Mesodermal cell (in vitro differentiated cells): Measurements from ENCODE around the gene TNPO2.

Experiments used
- H3K27ac ChIP-seq: 2 replicates; pipeline ENCODE4 v1.7.0; 2013; ENCODE audit warnings: mild to moderate bottlenecking, low read depth, low read length, moderate library complexity; ENCODE audit not compliant: severe bottlenecking
- H3K36me3 ChIP-seq: 2 replicates; pipeline ENCODE4 v1.7.1; 2013; ENCODE audit warnings: mild to moderate bottlenecking, low read length, moderate library complexity; ENCODE audit not compliant: control insufficient read depth, insufficient read depth
- H3K4me1 ChIP-seq: one replicate; pipeline ENCODE4 v1.7.1; 2013; ENCODE audit warnings: mild to moderate bottlenecking, low read length; ENCODE audit not compliant: insufficient read depth, control insufficient read depth, poor library complexity, severe bottlenecking
- H3K4me3 ChIP-seq: 2 replicates; pipeline ENCODE4 v1.7.0; 2013; ENCODE audit warnings: low read length, control low read depth, mild to moderate bottlenecking; ENCODE audit not compliant: insufficient read depth, poor library complexity, severe bottlenecking; ENCODE audit errors: extremely low read depth
- H3K9me3 ChIP-seq: 2 replicates; pipeline ENCODE4 v1.7.1; 2013; ENCODE audit warnings: mild to moderate bottlenecking, low read length, moderate library complexity; ENCODE audit not compliant: control insufficient read depth
- WGBS, 2 experiments: methylation state at CpG; one replicate each; pipeline ENCODE4 v1.1.5; 2013; ENCODE audit warnings: missing lambda C conversion rate in 2 of 2; ENCODE audit not compliant: insufficient coverage in 2 of 2; 5-methylcytosine and 5-hydroxymethylcytosine counted together

Gene TNPO2

DNA sequence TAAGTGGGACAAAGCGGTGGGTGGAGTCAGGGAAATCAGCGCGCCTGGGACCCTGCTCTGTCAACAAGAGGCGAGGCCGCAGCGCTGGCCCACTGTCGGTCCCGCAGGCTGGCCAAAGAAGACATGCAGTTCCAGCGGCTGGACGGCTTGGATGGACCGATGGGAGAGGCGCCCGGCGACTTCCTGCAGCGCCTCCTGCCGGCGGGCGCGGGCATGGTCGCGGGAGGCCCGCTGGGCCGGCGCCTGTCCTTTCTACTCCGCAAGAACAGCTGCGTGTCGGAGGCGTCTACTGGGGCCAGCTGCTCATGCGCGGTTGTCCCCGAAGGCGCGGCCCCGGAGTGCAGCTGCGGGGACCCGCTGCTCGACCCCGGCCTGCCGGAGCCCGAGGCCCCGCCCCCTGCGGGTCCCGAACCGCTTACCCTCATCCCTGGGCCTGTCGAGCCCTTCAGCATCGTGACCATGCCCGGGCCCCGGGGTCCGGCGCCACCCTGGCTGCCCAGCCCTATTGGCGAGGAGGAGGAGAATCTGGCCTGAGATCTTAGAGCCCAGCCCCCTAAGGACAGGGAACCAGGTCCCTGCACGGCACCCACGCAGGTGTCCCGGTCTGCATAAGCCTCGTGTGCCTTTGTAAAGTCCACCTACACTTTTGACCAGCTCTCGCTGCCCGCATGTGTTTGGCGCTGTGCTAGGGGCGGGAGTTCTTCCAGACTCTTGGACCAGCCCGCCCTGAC, 34.0 kb upstream of the TNPO2 start:
- WGBS, 2 experiments = 13 to 14% methylated on average over 44 to 50 of the region's 60 CpGs
- no peak overlapping the region for H3K27ac ChIP-seq

DNA sequence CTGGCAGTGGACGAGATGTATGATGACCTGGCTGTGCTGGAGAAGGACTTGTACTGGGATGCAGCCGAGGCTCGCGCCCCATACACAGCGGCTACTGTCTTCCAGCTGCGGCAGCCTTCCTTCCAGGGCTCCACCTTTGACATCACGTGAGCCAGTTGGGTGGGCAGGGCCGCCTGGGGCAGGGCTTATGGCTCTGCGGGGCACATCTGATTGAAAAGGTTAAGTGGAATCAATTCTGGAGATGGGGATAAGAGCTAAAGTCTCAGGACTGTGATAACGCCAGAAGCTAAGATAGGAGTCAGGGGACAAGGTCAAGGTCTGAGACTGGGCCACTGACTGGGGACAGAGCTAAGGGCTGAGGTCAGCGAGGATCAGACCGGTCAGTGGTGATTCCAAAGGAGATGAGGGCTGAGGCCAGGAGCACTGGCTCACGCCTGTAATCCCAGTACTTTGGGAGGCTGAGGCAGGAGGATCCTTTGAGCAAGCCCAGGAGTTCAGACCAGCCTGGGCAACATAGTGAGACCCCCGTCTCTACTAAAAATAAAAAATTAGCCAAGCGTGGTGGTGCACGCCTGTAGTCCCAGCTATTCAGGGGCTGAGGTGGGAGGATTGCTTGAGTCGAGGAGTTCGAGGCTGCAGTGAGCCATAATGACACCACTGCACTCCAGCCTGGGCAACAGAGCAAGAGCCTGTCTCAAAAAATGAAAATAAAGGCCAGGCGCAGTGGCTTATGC, 32.6 kb upstream of the TNPO2 start:
- H3K9me3 ChIP-seq = no peaks in the 10 kb centered on the region
- no peak overlapping the region for H3K4me3 ChIP-seq
- no peak overlapping the region for H3K27ac ChIP-seq
- H3K4me1 ChIP-seq = no peaks in the 10 kb centered on the region
- 92 to 94% methylated on average over 17 to 19 of the region's 19 CpGs for WGBS, 2 experiments
- no peaks in the 10 kb centered on the region for H3K36me3 ChIP-seq

More for the DNA sequence above, 34.0 kb upstream of the TNPO2 start:
- Histone ChIP-seq H3K4me1 (no peaks in the 10 kb centered on the region), H3K4me3 (peak overlapping the region; percentile 25), H3K9me3 (no peaks in the 10 kb centered on the region), H3K36me3 (no peaks in the 10 kb centered on the region)

DNA sequence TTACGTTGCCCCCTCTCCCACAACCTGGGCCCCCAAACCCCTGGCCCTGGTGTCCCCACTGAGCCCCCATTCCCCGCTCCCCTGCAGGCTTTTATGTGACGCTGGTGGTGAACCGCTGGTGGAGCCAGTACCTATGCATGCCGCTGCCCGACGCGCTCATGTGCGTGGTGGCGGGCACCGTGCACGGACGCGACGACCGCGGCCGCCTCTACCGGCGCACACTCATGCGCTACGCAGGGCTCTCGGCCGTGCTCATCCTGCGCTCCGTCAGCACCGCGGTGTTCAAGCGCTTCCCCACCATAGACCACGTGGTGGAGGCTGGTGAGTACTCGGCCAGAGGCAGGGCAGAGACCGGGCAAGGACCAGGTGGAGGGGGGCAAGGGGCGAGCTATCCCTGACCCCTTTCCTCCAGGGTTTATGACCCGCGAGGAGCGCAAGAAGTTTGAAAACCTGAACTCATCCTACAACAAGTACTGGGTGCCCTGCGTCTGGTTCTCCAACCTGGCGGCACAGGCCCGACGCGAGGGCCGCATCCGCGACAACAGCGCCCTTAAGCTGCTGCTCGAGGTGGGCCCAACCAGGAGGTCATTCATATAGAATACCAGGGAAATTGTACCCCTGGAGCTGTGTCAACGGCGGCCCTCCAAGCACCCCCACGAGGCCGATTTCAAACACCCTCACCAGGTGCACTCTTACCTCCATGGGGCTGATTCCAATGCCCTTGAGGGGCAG, 30.9 kb upstream of the TNPO2 start:
- no peaks in the 10 kb centered on the region for H3K4me1 ChIP-seq
- H3K9me3 ChIP-seq = no peaks in the 10 kb centered on the region
- H3K27ac ChIP-seq = no peak overlapping the region
- H3K36me3 ChIP-seq = no peaks in the 10 kb centered on the region
- H3K4me3 ChIP-seq = no peak overlapping the region
- 91 to 94% methylated on average over 22 to 50 of the region's 50 CpGs for WGBS, 2 experiments

DNA sequence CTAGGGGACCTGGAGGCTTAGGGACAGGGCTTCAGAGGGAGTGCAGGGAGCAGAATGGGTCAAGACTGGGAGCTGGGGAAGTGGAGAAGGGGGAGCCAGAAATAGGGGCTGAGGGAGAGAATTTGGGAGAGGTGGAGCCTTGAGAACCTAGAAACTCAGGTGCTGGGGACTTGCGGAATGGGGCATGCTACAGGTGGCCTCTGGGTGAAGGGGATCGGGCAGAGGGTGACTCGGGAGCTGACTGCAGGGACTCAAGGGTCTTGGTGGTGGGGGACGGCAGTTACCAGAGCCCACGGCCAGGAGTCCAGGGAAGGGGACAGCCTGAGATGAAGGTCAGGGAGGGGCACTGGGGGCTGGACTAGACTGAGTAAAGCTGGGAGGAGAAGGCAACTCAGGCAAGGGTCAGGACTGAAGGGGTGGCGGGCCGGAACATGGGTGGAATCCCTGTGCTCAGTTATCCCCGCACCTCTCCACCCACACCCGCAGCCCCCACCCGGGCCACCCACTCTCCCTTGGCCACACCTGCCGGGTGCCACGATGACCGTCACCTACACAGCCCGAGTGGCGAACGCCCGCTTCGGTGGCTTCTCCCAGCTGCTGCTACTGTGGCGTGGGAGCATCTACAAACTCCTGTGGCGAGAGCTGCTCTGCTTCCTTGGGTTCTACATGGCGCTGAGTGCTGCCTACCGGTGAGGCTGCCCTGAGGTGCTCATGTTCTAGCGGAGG, 28.5 kb upstream of the TNPO2 start:
- WGBS, 2 experiments = 65 to 70% methylated on average over 10 to 21 of the region's 23 CpGs
- Histone ChIP-seq H3K36me3 (peaks cover 15% of the 10 kb centered on the region), H3K4me3 (no peak overlapping the region), H3K9me3 (peaks cover 3% of the 10 kb centered on the region), H3K4me1 (no peaks in the 10 kb centered on the region), H3K27ac (no peak overlapping the region)

DNA sequence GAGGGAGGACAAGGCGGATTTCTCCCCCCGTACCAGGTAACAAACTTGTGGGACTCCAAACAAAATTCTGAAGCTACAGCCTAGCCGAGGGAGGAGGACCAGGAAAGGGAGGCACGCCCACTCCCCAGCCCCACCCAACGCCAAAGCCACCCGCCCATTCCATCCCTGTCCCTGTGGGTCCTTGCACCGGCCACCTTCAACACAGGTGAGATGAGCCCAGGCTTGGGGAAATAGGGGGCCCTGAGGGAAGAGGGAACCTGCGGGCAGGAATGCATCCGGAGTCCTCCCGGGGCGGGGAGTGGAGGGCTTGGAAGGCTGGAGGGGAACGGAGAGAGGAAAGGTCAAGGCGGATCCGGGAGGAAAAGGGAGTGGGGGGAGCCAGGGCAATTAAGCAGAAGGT, 27.9 kb upstream of the TNPO2 start, which contains the start of gene BEST2:
Gene BEST2 (plus strand): TSS at position 157 of the 400 bp plus-strand sequence. CDS start 802 bp downstream, outside the sequence.
- H3K27ac ChIP-seq = no peak within 1 kb of the TSS
- WGBS, 2 experiments = 4 to 13% methylated on average over 7 to 10 of the region's 14 CpGs

DNA sequence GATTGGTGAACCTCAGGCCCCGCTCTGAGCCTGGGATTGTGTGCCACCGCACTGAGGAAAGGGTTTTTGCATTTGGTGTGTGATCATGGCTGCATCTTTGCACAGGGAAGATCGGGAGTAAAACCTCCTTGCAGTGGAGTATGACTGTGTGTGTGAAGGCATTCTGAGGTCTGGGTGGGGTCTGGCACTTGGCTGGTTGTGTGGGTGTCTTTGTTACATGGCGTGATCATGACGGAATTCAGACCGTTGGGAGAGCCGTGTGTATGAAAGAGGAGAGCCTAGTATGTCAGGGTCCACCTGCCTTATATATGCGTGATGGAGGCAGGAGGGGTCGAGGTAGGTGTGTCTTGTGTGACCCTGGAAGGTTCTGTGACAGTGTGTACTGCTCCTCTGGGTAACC, 27.1 kb upstream of the TNPO2 start:
- no peak overlapping the region for H3K4me3 ChIP-seq
- no peak overlapping the region for H3K27ac ChIP-seq
- 84 to 89% methylated on average over 9 of the region's 9 CpGs for WGBS, 2 experiments
- H3K4me1 ChIP-seq = no peaks in the 10 kb centered on the region
- H3K9me3 ChIP-seq = peaks cover 4% of the 10 kb centered on the region
- peaks cover 28% of the 10 kb centered on the region for H3K36me3 ChIP-seq

More for the DNA sequence above, 27.9 kb upstream of the TNPO2 start, which contains the start of gene BEST2:
- Histone ChIP-seq H3K36me3 (peaks cover 20% of the 10 kb centered on the region), H3K4me3 (no peak within 1 kb of the TSS), H3K4me1 (no peaks in the 10 kb centered on the region), H3K9me3 (peaks cover 4% of the 10 kb centered on the region)

DNA sequence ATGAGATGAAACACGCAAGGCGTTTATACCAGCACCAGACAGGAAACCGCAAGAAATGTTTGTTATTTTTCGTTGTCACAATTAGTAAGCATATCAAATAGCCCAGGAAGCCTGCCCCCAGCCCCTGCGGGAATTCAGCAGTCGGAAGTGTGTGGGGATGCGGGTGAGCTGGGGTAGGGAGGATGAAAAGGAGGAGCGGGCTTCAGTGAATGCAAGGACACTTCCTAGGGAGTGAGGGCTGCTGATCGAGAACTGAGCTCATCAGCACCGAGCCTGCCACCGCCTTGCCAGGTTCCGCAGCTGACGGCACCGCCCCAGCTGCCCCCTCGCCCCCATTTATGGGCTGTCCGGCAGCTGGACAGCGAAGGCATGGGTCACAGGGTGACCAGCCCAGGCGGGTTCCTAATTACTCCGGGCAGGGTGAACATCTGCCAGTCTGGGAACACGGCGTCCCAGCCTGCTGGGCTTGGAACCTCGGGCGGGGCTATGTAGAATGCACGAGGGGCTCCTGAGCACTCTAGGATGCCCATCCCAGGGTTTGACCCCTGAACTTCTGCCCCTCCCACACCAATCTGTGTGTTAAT, 26.3 kb upstream of the TNPO2 start:
- Histone ChIP-seq H3K36me3 (peaks cover 37% of the 10 kb centered on the region), H3K27ac (no peak overlapping the region), H3K4me3 (no peak overlapping the region), H3K9me3 (peaks cover 4% of the 10 kb centered on the region), H3K4me1 (no peaks in the 10 kb centered on the region)
- 34 to 49% methylated on average over 19 to 20 of the region's 24 CpGs for WGBS, 2 experiments

DNA sequence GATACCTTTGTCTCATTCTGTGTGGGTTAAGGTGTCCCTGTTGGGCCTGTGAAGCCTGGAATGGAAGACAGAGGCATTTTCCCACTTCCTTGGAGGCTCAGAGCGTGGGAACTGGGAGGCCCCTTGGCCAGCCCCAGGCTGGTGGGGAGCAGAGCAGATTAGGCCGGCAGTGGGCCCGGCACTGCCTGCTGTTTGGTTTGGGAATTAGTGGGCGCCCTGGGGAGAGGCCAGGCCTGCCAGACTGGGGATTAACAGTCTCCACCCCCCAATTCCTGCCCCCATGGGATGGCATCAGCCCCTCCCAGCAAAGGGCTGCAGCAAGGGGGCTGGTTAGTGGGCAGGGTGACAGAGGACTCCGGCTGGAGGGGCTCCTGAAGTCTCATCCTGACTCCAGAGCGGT, 24.8 kb upstream of the TNPO2 start:
- no peaks in the 10 kb centered on the region for H3K4me1 ChIP-seq
- 77 to 79% methylated on average over 2 to 6 of the region's 6 CpGs for WGBS, 2 experiments
- H3K9me3 ChIP-seq = peaks cover 4% of the 10 kb centered on the region
- H3K36me3 ChIP-seq = peaks cover 48% of the 10 kb centered on the region
- no peak overlapping the region for H3K4me3 ChIP-seq
- no peak overlapping the region for H3K27ac ChIP-seq

DNA sequence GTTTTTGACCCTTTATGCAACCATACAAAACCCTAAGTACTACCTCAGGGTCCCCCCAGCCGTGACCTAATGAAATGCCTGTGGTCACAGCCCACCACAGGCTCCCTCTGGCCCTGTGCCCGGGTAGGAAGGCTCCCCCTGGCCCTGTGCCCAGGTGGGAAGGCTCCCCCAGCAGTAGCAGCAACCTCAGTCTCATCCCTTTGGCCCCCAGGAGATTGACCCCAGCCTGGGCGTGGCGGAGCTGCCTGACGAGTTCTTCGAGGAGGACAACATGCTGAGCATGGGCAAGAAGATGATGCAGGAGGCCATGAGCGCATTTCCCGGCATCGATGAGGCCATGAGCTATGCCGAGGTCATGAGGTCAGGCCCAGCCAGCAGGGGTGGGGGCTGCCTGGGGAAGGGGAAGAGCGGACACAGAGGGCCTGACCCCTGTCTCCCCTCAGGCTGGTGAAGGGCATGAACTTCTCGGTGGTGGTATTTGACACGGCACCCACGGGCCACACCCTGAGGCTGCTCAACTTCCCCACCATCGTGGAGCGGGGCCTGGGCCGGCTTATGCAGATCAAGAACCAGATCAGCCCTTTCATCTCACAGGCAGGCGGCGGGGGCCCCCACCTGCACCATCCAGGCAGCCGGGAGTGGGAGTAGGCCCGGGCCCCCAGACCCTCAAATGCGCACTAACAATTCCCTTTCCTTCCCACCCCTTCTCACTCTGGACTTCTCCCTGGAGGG, 21.6 kb upstream of the TNPO2 start:
- Histone ChIP-seq H3K4me1 (no peaks in the 10 kb centered on the region), H3K4me3 (no peak overlapping the region), H3K36me3 (peaks cover 72% of the 10 kb centered on the region), H3K9me3 (peaks cover 4% of the 10 kb centered on the region), H3K27ac (no peak overlapping the region)
- 95 to 97% methylated on average over 14 to 16 of the region's 22 CpGs for WGBS, 2 experiments
